Left ventricle myocardium inferior (tissue), 1 donor: Measurements from ENCODE around the gene KIF6. TPM values are rescaled to one million over a fixed set of nuclear protein-coding genes. Genes with fewer than 3 reads are reported as not detected.

Experiments
- DNase-seq: peaks from one replicate; pipeline ENCODE4 v3.0.0-alpha.2; 2020
- H3K27ac ChIP-seq: fragments of 200-600 bp; replicated peaks from 2 replicates; pipeline ENCODE4 v1.8.0; 2021
- H3K27me3 ChIP-seq: fragments of 200-600 bp; 2 replicates; pipeline ENCODE4 v1.8.0; 2021; ENCODE audit warnings: low read depth
- H3K36me3 ChIP-seq: fragments of 200-600 bp; 2 replicates; pipeline ENCODE4 v1.8.0; 2021
- H3K4me1 ChIP-seq: fragments of 200-600 bp; 2 replicates; pipeline ENCODE4 v1.8.0; 2021
- H3K4me3 ChIP-seq: fragments of 200-600 bp; 2 replicates; pipeline ENCODE4 v1.8.0; 2021; ENCODE audit warnings: mild to moderate bottlenecking, moderate library complexity
- H3K9me3 ChIP-seq: fragments of 200-600 bp; replicated peaks from 2 replicates; pipeline ENCODE4 v1.8.0; 2021
- intact Hi-C: fragments of 100-400 bp; cut with micrococcal nuclease; formaldehyde crosslinking; loops from one replicate; pipeline ENCODE4 v1.11.0; 2022
- total RNA-seq: library from RNA; stranded (reverse); fragmentation: NEBNext Ultra II Directional; extraction: Animal tissue kit (Norgen Biotek cat#: 25700); gene quantifications from one replicate; pipeline ENCODE4 v1.2.1, GENCODE V29; 2021
- TF ChIP-seq, protein P1 (sequence below): fragments of 200-600 bp; IDR thresholded peaks from 2 replicates; pipeline ENCODE4 v1.8.0; 2021; ENCODE audit warnings: antibody characterized with exemption, mild to moderate bottlenecking, borderline replicate concordance
- donor health status: DM: no; HTN: yes; CAD: no; lungs with severe emphysema.

Gene KIF6
- total RNA-seq, 1 donor from 2014 or later, result 0.69 TPM

GRCh38 chr6:39464067-39464466, 261.1 kb downstream of the KIF6 start:
- H3K27ac ChIP-seq, result no peak overlapping the region
- no peaks in the 10 kb centered on the region for H3K4me1 ChIP-seq
- H3K27me3 ChIP-seq, result no peaks in the 10 kb centered on the region
- TF ChIP-seq, protein P1, sequence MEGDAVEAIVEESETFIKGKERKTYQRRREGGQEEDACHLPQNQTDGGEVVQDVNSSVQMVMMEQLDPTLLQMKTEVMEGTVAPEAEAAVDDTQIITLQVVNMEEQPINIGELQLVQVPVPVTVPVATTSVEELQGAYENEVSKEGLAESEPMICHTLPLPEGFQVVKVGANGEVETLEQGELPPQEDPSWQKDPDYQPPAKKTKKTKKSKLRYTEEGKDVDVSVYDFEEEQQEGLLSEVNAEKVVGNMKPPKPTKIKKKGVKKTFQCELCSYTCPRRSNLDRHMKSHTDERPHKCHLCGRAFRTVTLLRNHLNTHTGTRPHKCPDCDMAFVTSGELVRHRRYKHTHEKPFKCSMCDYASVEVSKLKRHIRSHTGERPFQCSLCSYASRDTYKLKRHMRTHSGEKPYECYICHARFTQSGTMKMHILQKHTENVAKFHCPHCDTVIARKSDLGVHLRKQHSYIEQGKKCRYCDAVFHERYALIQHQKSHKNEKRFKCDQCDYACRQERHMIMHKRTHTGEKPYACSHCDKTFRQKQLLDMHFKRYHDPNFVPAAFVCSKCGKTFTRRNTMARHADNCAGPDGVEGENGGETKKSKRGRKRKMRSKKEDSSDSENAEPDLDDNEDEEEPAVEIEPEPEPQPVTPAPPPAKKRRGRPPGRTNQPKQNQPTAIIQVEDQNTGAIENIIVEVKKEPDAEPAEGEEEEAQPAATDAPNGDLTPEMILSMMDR, result no peak
- H3K4me3 ChIP-seq, result no peak overlapping the region
- no peaks in the 10 kb centered on the region for H3K36me3 ChIP-seq
- DNase-seq, result no peak
- intact Hi-C loops, result no loop called here
- peaks cover 11% of the 10 kb centered on the region for H3K9me3 ChIP-seq

DNA sequence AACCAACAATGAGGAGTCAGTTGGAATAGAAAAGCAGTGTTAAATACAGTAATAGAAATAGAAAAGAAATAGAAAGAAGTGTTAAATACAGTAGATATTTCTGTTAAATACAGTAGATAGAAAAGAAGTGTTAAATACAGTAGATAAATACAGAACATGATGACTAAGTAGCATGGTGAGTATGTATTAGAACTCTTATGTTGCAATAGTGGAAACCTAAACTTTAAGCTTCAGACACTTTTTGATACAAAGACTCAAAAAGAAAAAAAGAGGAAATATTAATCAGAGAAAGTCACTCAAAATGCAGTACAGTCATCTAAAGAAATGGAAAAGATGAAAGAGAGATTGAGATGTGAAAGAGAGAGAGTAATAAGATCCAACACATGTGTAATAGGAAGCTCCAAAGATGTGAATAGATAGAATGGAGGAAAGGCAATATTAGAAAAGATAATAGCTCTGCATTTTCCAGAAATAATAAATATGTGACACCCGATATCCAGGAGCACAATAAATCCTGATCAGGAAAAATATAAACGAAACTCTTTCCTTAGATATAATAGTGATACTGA, 271.2 kb downstream of the KIF6 start:
- Histone ChIP-seq H3K27me3 (peaks cover 9% of the 10 kb centered on the region), H3K9me3 (peaks cover 11% of the 10 kb centered on the region), H3K36me3 (no peaks in the 10 kb centered on the region), H3K27ac (no peak overlapping the region), H3K4me1 (no peaks in the 10 kb centered on the region), H3K4me3 (no peak overlapping the region)
- DNase-seq, result no peak
- intact Hi-C loops, result no loop called here
- TF ChIP-seq, protein P1, result no peak

DNA sequence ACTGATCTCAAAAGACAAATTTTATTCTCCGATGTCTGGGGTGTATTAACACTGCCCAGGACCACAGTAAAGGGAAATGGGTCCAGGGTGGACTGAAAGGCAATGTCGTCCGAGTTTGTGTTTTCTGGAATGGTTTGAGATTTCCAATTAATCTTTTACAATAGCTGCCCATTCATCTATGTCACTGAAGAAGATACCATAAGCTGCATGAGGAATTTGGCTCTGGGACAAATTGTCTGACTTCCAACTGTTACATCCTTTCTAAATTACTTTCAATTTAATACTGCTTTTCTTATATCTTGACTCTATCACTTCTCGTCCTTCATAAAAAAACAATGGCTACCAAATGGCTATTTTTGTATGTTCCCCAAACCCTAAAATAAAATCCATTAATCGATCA, 272.0 kb downstream of the KIF6 start:
- Histone ChIP-seq H3K4me1 (no peaks in the 10 kb centered on the region), H3K4me3 (no peak overlapping the region), H3K27me3 (peaks cover 9% of the 10 kb centered on the region), H3K9me3 (peaks cover 11% of the 10 kb centered on the region), H3K36me3 (no peaks in the 10 kb centered on the region), H3K27ac (no peak overlapping the region)
- no peak for DNase-seq
- TF ChIP-seq, protein P1, result no peak
- intact Hi-C loops, result no loop called here

GRCh38 chr6:39452306-39453145, 272.7 kb downstream of the KIF6 start:
- intact Hi-C loops, result no loop called here
- Histone ChIP-seq H3K9me3 (peaks cover 11% of the 10 kb centered on the region), H3K27me3 (peaks cover 9% of the 10 kb centered on the region), H3K4me1 (no peaks in the 10 kb centered on the region), H3K4me3 (no peak overlapping the region), H3K36me3 (no peaks in the 10 kb centered on the region), H3K27ac (no peak overlapping the region)
- DNase-seq, result no peak
- TF ChIP-seq, protein P1, result no peak

DNA sequence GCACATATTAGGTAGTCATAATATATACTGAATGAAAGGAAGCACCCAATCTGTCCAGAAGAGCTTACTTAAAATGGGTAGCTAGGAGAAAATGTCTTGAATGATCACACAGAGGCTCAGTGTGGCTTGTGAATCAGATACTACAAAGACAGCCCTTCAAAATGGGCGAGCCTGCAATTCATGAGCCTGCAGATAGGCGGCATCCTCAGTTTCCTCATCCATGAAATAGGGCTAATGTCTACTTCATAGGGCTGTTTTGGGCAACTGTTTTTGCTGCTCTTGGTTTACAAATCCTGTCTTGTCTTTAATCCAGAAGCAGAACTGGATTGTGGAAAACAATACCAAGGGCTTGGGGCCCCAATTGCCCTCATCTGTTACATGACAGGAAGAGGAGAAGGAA, 273.4 kb downstream of the KIF6 start:
- no peak for DNase-seq
- TF ChIP-seq, protein P1, result peak; percentile 31
- no peaks in the 10 kb centered on the region for H3K4me1 ChIP-seq
- no peak overlapping the region for H3K27ac ChIP-seq
- H3K36me3 ChIP-seq, result no peaks in the 10 kb centered on the region
- peaks cover 9% of the 10 kb centered on the region for H3K27me3 ChIP-seq
- peaks cover 11% of the 10 kb centered on the region for H3K9me3 ChIP-seq
- H3K4me3 ChIP-seq, result no peak overlapping the region
- intact Hi-C loops, result no loop called here
